SKM-1 (cell line): ENCODE results near the gene MKNK2.
"Not testable (repeated sequence)": the region's sequence is repeated elsewhere in the genome, so short reads cannot be mapped to it uniquely, and the experiment has no call there.

Source experiments
- DNase-seq: peaks from one replicate; lab custom pipeline; 2025; ENCODE audit not compliant: unreplicated experiment; lab: John Stamatoyannopoulos, UW

MKNK2 gene

GRCh38 chr19:1997353-1998233 lies 53.5 kb downstream of the MKNK2 start:
- DNase-seq, result no peak

- no peak for DNase-seq
These were observed 58.2 kb downstream of the MKNK2 start for GRCh38 chr19:1992759-1993260.

GRCh38 chr19:1991018-1991913 lies 59.8 kb downstream of the MKNK2 start:
- DNase-seq, result no peak

- no peak for DNase-seq
These were observed 60.6 kb downstream of the MKNK2 start for GRCh38 chr19:1990230-1991017.

GRCh38 chr19:1989513-1990229 lies 61.4 kb downstream of the MKNK2 start:
- DNase-seq, result no peak

GRCh38 chr19:1988464-1988863 lies 62.6 kb downstream of the MKNK2 start:
- not testable (repeated sequence) for DNase-seq
